K562 (cell line): ENCODE measurements around the gene CABP2. TPM values are rescaled to one million over a fixed set of nuclear protein-coding genes. Genes with fewer than 3 reads are reported as not detected.
A peak's percentile ranks its signal among the peaks of the same experiment; 100 is the strongest.

ENCODE experiments used
- CEBPB ChIP-seq: fragments of 450-650 bp; IDR thresholded peaks from 2 replicates; pipeline ENCODE4 v1.6.1; 2016; ENCODE audit warnings: missing genetic modification characterization, missing compliant biosample characterization
- HES1 ChIP-seq: fragments of 450-650 bp; IDR thresholded peaks from 2 replicates; pipeline ENCODE4 v1.6.1; 2016; ENCODE audit warnings: low read depth, mild to moderate bottlenecking, moderate library complexity
- ILF3 ChIP-seq: fragments of 450-650 bp; IDR thresholded peaks from 2 replicates; pipeline ENCODE4 v1.6.1; 2018; ENCODE audit warnings: antibody characterized with exemption, mild to moderate bottlenecking, moderate library complexity, borderline replicate concordance
- JUNB ChIP-seq: fragments of 450-650 bp; formaldehyde crosslinking; conservative IDR thresholded peaks from 2 replicates; pipeline ENCODE4 v1.4.0; 2020; ENCODE audit warnings: mild to moderate bottlenecking
- KAT8 ChIP-seq: fragments of 450-650 bp; IDR thresholded peaks from 2 replicates; pipeline ENCODE4 v1.6.1; 2016; ENCODE audit warnings: low read depth, mild to moderate bottlenecking
- LEF1 ChIP-seq: fragments of 450-650 bp; IDR thresholded peaks from 2 replicates; pipeline ENCODE4 v1.6.1; 2016; ENCODE audit warnings: mild to moderate bottlenecking
- MXD1 ChIP-seq: fragments of 250-450 bp; sonication (Bioruptor Pico); IDR thresholded peaks from 2 replicates; pipeline ENCODE4 v1.8.0; 2021; ENCODE audit warnings: borderline replicate concordance, mild to moderate bottlenecking, moderate library complexity; ENCODE audit not compliant: poor library complexity, severe bottlenecking
- NFATC3 ChIP-seq: fragments of 450-650 bp; IDR thresholded peaks from 2 replicates; pipeline ENCODE4 v1.6.1; 2017; ENCODE audit warnings: mild to moderate bottlenecking
- NFIX ChIP-seq: fragments of 250-450 bp; sonication (Bioruptor Pico); IDR thresholded peaks from 2 replicates; pipeline ENCODE4 v1.4.0; 2020; ENCODE audit warnings: low read depth, mild to moderate bottlenecking, moderate library complexity
- POLR3G ChIP-seq: IDR thresholded peaks from 2 replicates; pipeline ENCODE4 v1.6.1; 2011; ENCODE audit not compliant: insufficient read length, insufficient replicate concordance; ENCODE audit errors: extremely low read depth
- SIN3A ChIP-seq, 2 experiments: fragments of 150-350 bp in 1 of 2; IDR thresholded peaks; 2 replicates each; pipeline ENCODE4 v1.6.1; 2011 to 2016; ENCODE audit warnings: borderline replicate concordance in 2 of 2, low read depth in 2 of 2, low read length in 2 of 2, mild to moderate bottlenecking in 2 of 2, moderate library complexity in 2 of 2; ENCODE audit not compliant: control insufficient read depth in 1 of 2
- SIX5 ChIP-seq, 2 experiments: IDR thresholded peaks; 2 replicates each; pipeline ENCODE4 v1.6.1; 2011; ENCODE audit warnings: low read length in 2 of 2, borderline replicate concordance in 1 of 2, low read depth in 1 of 2, mild to moderate bottlenecking in 1 of 2, moderate library complexity in 1 of 2; ENCODE audit not compliant: insufficient read depth in 1 of 2
- SRF ChIP-seq, 2 experiments: fragments of 250-450, 450-650 bp in 1 of 2; sonication (Bioruptor Pico) in 1 of 2; sonication (generic) in 1 of 2; formaldehyde crosslinking; IDR thresholded peaks; 2 replicates each; pipeline versions ENCODE4 v1.5.0 to v1.5.1; 2020 to 2022; ENCODE audit warnings: mild to moderate bottlenecking in 1 of 2, missing genetic modification reagents in 1 of 2
- TFE3 ChIP-seq: fragments of 450-650 bp; formaldehyde crosslinking; IDR thresholded peaks from 2 replicates; pipeline ENCODE4 v1.4.0; 2020; ENCODE audit warnings: mild to moderate bottlenecking, mixed read lengths
- ZNF165 ChIP-seq: fragments of 250-450 bp; sonication (Bioruptor Pico); IDR thresholded peaks from 2 replicates; pipeline ENCODE4 v1.4.0; 2020; ENCODE audit warnings: borderline replicate concordance
- ZNF263 ChIP-seq: sonication (generic); formaldehyde crosslinking; IDR thresholded peaks from 2 replicates; pipeline ENCODE4 v1.8.0; 2022; ENCODE audit warnings: mild to moderate bottlenecking, missing genetic modification reagents, borderline replicate concordance
- ZNF609 ChIP-seq: sonication (generic); formaldehyde crosslinking; IDR thresholded peaks from 2 replicates; pipeline ENCODE4 v1.8.1; 2023; ENCODE audit warnings: missing genetic modification reagents, mild to moderate bottlenecking, borderline replicate concordance
- polyA plus RNA-seq, 8 experiments: library from polyadenylated mRNA; depleted of rRNA in 4 of 8; stranded (reverse) in 5 of 8; unstranded in 3 of 8; fragments of >200 nt; fragmentation: Nextera tagmentation in 2 of 8; fragmentation: Illumina TruSeq in 1 of 8; extraction: Ambion mirVana in 2 of 8; extraction: Trizol in 1 of 8; gene quantifications; 2 replicates each; pipeline versions ENCODE4 v1.2.1 to v1.2.3, GENCODE V29; 2011 to 2014; ENCODE audit warnings: inconsistent platforms in 1 of 8, missing spikeins in 1 of 8
- total RNA-seq, 7 experiments: library from RNA; depleted of rRNA in 6 of 7; stranded (reverse); fragments of >200 nt in 6 of 7; fragmentation: Illumina TruSeq in 2 of 7; extraction: Trizol in 2 of 7; gene quantifications; 2 replicates each; pipeline versions ENCODE4 v1.2.1 to v1.2.3, GENCODE V29; 2011 to 2021; ENCODE audit warnings: low replicate concordance in 1 of 7

CABP2 gene
- total and polyA plus RNA-seq, 9 of the 15 experiments (the other 6 are each of a cell fraction or from before 2014, with no cell fraction given), result not detected

GRCh38 chr11:67482827-67483798 lies 40.1 kb downstream of the CABP2 start, which contains the start of gene AIP (continued):
- TF ChIP-seq JUNB (CRISPR knock-in tag), result no peak
- TF ChIP-seq CEBPB (tag), result no peak
- 0 out of 4 replicates have a peak, but pooled peaks of 1 of the 2 experiments have one; percentile 38 for TF ChIP-seq SIN3A (IDR thresholded peaks at IDR 0.05; ENCODE audit: borderline replicate concordance in 2 of 2, control insufficient read depth in 1 of 2, low read depth in 2 of 2, low read length in 2 of 2)
- no peak for TF ChIP-seq TFE3 (CRISPR knock-in tag)
- TF ChIP-seq MXD1 (CRISPR knock-in tag), result no peak
- no peak for TF ChIP-seq POLR3G
- no peak for TF ChIP-seq ZNF165 (CRISPR knock-in tag)
- TF ChIP-seq LEF1, result no peak; the same call in 1 of the 2 replicates
- no peak for TF ChIP-seq SRF (CRISPR knock-in tag; IDR thresholded peaks at IDR 0.05)
- TF ChIP-seq SIX5 (IDR thresholded peaks at IDR 0.05; ENCODE audit: borderline replicate concordance in 1 of 2, insufficient read depth in 1 of 2, low read depth in 1 of 2, low read length in 2 of 2), result peak; percentile 37 to 38; a peak in 2 of 4 replicates
- TF ChIP-seq ZNF263 (CRISPR knock-in tag), result peak; percentile 94
- no peak for TF ChIP-seq NFATC3
- no peak for TF ChIP-seq HES1
- no peak for TF ChIP-seq KAT8
- no peak for TF ChIP-seq ILF3
- TF ChIP-seq ZNF609, result peak; percentile 97
- TF ChIP-seq NFIX, result no peak
